GM19035 (cell line): Measurements from ENCODE around the gene CAMK1D.
"Not testable (repeated sequence)": the region's sequence is repeated elsewhere in the genome, so short reads cannot be mapped to it uniquely, and the experiment has no call there.

Experiments
- ATAC-seq: cut with Tn5 transposase; IDR thresholded peaks from one replicate; pipeline ENCODE4 v1.9.1; 2021; ENCODE audit not compliant: unreplicated experiment

Gene CAMK1D

DNA sequence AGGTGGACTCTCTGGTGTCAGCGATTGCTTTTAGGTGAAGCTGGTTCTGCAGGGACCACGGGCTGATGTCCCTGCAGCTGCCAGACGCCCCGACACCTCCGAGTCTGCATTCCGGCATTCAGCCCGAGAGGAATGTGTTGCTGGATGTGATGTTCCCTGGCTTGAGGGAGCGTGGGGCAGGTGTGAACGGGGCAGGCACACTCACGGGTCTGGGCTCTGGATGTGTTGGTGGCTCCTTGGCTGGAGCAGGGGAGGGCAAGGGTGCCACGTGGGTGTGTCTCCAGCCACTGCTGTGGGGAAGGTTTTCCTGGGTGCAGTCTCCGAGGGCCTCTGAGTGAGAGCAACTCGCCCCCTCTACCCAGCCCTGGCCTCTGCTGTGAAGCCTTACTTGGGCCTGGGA is 140.5 kb downstream of the CAMK1D start:
- no peak for ATAC-seq

DNA sequence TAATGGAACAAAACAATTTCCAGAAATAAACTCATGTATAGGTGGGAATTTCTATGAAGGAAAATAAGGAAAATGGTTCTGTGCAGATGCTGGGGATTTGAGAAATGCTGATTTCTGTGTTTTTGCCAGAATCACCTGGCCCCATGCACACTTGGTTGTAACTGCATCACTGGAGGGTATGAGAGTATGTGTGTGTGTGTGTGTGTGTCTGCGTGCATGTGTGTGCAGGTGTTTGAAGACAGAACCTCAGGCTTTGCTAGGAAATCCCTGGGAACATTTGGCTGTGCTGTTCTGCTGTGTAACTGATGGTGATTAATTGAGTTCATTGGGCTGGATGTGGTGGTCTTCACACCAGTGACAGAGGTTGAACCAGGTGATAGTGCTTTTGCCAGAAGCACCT is 141.6 kb downstream of the CAMK1D start:
- ATAC-seq: no peak

DNA sequence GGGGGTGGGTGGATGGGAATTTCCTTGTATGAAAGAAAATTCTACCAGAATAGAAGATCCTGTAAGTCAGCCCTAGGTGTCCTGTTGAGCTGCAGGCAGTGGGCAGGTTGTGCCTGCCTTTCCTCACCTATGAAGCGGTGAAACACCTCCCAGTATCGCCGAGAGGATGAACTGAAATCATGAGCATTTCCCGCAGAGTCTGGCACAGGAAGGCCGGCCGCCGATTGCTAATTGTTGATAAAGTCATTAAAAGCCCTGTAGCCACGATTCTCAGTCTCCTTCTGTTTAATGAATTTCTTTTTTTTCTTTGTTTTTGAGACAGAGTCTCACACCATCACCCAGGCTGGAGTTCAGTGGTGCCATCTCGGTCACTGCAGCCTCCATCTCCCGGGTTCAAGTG is 142.1 kb downstream of the CAMK1D start:
- no peak for ATAC-seq

DNA sequence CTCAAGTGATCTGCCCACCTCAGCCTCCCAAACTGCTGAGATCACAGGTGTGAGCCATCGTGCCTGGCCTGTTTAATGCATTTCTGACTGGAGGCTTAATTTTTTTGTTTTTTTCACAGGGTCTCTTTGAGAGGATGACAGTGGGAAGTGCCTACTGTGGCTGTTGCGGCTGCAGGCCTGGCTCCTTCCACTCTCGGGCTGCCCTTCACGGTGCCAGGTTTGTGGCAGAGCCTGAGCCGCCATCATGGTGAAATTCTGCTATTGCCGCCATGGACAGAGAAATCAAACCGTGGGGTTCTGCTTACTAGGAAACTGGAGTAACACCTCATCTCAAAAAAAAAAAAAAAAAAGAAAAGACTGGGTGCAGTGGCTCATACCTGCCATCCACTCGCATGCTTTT is 142.7 kb downstream of the CAMK1D start:
- ATAC-seq: no peak

DNA sequence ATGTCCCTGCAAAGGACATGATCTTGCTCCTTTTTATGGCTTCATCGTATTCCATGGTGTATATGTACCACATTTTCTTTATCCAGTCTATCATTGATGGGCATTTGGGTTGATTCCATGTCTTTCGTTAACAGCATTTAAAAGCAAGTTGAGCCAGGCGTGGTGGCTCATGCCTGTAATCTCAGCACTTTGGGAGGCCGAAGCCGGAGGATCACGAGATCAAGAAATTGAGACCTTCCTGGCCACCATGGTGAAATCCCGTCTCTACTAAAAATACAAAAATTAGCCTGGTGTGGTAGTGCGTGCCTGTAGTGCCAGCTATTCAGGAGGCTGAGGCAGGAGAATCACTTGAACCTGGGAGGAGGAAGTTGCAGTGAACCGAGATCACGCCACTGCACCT is 147.7 kb downstream of the CAMK1D start:
- ATAC-seq: not testable (repeated sequence)

DNA sequence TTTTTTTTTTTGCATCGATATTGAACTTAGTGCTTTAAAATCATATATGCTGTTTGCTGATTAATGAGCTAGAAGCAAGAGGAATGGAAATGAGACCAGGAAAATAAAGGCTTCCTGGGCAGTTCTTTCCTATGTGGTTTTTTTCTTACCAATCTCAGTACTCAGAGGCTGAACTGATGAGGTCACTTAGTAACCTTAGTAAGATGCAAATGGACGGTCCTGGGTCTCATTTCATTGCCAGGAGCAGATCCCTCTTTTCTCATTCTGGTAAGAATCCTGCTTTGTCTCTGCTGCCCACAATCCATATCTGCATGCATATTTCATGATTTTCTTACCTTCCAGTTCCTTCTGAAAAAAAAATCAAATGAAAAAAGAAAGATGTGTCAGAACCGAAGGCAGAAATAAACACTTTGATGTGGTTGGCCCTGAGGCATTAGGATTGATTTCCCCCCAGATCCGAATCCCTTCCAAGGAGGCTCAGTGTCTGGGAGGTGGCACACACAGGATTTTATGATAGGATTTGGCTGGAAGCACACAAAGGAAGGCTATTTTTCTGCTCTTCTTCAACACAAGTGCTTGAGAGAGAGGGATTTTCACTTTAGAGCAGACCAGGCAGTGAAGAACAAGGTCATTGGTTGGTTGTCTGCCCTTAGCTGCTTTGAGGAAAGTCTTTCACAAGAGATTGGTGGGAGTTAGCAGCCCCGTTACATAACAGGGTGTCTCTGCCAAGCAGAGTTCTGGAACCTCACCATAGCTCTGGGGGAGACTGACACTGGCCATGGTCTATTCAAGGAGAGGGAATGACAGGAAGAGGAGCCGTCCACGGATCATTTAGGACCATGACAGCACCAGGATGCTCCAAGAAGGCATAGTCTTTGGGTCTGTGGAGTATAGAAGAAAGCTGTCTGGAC is 150.0 kb downstream of the CAMK1D start:
- ATAC-seq: no peak

DNA sequence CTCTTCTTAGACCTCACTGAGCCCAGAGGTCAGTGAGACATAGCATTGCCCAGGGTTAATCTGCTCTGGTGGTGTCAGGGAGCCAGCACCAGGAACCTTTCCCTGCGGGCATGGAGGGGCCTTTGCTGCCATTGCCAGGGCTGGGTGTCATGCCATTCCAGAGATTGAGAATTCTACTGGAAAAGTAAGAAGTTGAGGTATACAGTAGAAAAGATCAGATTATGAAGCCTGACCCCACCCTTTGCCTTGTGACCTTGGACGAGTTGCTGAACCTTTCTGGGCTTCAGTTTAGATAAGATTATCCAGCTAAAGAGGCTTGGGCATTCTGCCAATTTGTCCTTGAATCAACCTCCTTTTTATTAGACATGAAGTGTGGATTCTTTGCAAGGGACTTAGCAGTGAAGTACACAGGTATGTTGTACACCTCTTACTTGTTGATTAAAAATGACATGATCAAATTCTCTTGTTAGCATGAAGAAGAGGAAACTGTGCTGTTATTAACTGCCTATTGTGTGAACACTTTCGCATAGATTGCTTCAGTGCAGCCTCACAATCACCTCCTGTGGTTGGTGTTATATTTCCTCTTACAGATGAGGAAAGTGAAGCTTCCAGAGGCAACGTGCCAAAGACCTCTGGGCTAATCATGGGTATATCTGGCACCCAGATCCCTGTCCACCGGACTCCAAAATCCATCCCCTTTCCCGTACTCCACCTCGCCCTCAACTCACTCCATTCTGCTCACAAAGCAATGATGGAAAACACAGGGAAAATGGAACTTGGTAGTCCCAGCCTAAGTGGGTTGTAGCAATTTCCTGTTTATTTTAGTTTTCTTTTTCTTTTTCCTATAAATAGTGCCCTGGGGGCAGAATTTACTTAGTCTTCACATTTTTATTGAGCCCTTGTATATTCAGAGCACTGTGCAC is 151.3 kb downstream of the CAMK1D start:
- no peak for ATAC-seq

DNA sequence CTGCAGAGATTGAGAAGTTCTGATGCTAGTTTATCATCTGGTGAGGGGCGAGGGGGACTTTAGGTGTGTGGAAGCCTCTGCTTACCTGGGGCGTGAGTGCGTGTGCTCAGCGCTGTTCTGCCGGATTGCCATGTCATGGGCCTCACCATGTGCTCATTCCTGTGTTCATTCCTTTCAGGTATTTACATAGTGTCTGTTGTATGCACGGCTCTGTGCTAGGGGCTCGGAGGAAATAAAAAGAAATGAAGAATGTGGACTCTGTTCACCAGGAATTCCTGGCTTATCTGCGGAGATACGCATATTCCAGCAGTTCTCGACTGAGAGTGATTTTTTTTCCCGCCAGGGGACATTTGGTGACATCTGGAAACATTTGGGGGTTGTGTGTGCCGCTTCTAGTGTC is 152.0 kb downstream of the CAMK1D start:
- ATAC-seq: no peak

DNA sequence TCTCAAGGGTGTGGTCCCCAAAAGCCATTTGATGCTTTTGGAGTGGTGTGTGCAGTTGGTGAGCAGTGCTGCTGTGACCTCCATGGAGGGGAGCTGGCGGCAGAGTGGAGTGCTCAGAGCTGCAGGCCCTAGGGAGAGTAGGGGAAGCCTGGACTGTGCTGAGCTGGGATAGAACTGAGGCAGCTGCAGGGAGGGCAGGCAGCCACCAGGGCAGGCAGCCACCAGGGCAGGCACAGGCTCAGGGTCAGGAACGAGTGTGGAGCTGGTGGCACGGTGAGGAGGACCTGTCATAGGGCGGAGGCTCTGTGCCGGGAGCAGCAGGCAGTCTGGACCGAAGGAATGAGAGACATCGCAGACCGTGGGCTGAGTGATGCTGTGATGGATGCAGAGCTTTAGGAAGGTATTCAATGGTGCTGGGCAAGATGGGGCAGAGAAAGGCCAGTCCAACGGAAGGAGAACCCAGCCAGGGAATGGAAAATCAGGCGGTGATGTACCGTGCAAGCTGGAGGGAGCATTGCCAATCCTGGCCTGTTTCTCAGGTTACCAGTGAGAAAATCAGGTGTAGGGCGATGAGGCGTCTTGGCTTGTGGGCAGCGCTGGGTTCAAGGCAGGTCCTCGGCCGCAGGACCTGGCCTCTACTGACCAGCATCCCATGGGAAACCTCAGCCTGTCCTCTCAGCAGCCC is 152.6 kb downstream of the CAMK1D start:
- no peak for ATAC-seq

DNA sequence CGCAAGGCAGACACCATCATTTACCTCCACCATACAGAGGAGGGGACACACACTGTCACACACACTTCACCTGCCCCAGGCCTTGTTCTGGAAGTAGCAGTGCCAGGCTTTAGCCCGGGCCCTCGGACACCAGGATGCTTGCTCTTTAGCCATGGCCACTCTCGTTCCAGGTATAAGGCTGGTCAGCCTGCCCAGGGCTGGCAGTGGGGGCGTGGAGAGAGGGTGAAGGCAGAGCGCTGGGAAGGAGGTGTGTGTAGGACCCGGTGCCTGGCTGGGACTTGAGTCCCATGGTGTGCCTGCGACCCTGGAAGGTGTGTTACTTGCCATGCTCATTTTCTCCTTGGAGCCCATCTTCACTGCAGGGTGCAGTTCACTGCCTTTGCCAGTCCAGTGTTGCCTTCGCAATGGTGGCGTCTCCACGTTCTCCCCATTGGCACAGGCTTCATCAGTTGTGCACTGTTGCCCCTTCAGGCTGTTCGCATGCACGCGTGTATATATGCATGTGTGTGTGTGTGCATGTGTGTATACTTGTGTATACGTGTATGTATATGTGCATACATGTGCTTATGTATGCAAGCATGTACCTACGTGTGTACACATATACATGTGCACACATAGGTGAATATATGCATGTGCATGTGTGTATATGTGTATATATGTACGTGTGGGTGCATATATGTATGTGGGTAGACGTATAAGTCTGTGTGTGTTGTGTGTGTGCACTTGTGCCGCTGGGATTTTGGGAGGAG is 153.4 kb downstream of the CAMK1D start:
- no peak for ATAC-seq

DNA sequence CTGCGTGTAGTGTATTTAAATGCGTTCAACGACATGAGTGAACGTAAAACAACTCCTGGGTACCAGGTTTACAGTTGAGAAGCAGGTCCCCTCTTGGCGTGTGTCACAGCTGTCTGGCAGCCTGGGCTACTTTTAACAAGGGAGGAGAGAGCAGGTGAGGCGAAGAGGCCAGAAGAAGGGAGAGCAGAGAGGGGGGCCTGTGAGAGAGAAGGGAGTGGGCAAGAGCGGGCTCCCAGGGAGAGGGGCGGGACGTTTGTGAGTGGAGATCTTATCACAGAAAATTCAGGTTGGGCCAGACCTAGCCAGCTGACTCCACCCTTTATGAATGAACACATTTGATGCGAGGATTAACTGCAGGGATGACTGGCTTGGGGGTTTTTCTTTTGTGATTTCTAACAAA is 154.0 kb downstream of the CAMK1D start:
- no peak for ATAC-seq

DNA sequence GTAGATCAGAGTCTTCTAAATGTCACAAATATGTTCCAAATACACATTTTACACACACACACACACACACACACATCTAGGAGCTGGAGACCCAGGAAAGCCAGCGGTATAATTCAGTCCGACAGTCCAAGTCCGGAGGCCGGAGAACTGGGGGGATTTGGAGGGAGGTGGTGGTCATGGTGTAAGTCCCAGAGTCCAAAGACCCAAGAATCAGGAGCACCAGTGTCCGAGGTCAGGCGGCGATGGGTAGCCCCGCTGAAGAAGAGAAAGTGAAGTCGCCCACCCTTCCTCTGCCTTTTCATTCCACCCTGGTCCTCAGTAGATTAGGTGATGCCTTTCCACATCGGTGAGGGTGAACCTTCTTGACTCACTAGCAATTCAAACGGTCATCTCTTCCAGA is 154.8 kb downstream of the CAMK1D start:
- ATAC-seq: no peak

DNA sequence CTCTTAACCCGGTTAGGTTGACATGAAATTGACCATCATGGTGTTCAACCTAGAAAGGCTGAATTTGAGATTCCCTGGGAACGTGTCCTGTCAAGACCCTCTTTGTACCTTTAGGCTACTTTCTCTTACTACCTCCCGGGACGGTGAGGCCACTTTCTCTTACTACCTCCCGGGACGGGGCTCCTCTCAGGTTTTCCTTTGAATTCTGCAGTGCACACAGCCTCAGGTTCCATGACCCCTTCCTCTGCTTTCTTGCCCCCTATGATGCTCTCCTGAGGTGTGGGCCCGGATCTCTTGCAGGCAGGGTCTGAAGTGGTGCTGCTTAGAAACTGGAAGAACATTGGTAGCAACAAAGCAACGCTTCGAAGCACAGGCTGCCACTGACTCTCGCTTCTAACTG is 155.3 kb downstream of the CAMK1D start:
- ATAC-seq: no peak

DNA sequence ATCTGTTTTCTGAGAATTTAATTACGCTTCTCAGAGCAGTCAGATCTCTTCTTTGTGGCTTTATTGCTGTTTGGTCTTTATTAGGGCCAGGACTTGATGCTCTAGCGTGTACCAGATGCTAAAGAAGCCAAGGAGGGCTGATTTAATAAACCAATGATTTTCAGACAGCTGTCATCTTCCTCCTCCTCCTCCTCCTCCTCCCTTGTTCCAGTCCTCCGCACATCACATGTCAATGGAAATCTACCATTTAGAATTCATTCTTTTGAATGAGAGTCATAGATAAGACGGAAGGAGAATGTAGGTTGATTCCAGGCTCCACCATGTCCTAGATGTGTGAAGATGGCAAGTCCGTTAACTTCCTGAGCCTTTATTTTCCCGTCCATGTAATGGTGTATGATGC is 156.3 kb downstream of the CAMK1D start:
- ATAC-seq: no peak

DNA sequence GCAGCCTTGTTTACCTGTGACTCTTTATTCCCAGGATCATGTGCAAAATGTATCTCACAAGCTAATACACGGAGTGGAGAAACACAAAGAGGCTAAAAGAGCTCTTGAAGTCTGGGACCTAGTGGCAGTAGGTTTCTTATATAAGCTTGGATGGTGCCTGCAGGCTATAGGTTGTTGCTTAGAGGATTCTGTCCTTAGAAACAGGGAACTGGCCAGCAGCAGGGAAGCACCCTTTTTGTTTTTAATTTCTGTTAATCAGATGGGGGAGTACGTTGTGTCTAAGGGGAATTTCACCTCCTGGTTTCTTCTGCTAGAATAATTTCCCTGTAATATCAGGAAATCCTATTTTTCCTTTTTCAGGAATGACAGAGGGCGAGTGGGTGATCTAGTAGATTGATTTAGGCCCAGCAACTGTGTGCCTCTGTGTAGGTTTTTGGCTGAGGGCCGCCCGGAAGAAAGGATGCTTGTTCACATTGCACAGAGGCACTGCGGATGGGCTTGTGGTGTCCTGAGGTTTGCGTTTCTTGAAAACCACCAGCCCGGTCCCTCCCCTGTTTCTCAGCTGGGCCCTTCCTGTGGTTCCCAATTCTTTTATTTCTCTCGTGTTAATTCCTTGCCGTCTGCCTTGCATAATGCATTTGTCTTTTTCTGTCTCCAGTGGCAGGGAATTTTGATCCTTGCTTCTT is 158.0 kb downstream of the CAMK1D start:
- ATAC-seq: no peak

DNA sequence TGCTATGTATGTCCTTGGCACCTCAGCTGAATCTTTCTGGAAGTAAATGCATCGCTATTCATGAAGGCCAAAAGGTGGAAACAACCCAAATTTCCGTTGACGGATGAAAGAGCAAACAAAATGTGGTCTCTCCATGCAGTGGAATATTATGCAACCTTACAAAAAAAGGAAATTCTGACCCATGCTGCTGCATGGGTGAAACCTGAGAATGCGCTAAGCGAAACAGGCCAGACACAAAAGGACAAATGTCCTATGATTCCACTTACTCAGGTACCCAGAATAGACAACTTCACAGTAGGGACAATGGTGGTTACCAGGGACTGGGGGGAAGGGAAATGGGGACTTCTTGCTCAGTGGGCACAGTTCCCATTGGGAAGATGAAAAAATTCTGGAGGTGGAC is 158.8 kb downstream of the CAMK1D start:
- no peak for ATAC-seq

DNA sequence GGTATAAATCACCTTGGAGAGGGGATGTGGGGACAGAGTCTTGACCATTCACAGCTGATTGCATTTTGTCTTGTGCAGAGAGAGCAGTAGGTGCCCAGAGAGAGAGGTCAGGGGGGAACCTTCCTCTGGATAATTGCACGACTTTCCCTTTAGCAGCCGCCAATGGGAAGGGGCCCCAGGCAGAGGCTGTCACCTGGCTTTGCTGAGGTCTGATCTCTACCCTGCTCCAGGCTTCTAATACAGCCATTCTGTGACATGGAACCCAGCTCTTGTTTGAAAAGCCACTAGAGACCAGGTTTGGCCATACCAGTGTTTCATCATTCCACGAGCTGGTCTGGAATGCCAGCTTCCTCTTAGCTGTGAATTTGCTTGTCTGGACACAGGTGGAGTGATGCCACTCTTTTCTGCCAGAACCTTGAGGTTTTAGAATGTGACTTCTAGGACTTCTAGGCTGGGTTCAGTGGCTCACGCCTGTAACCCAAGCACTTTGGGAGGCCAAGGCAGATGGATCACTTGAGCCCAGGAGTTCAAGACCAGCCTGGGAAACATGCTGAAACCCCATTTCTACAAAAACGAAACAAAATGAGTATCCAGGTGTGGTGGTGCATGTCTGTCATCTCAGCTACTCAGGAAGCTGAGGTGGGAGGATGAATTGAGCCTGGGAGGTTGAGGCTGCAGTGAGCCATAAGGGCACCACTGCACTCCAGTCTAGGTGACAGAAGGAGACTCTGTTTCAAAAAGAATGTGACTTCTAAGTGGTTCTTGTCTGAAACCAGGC is 159.9 kb downstream of the CAMK1D start:
- ATAC-seq: no peak

DNA sequence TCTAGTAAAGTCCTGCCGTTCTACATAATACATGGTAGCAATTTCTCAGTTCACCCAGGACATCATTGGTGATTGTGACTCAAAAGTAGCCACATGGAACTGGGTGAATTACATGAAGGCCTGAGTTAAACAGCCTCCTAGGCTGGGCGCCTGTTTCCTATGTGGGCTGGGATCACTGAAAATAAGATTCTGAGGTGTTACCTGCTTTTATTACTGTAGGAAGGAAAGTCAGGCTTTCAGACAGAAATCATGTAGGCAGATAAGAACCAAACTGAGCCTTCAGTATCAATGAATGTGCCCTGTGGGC is 160.4 kb downstream of the CAMK1D start:
- no peak for ATAC-seq

DNA sequence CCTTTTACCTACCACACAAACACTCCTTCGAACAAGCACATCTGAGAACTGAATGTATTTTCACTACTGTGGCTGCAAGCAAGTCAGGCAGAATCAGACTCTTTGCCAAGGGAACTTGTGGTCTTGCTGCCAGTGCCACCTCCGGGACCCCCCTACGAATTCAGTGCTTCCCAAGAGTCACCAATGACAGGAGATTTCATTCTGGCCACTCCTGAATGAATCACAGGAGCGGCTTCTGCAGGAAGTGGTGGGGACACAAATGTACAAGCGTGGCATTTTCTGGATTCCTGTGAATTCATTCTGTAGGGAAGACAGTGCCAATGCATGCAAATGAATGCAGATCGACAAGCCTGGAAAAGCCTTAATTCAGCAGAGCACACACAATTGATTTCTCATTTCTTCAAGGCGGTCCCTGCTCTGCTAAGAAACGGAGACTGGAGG is 161.2 kb downstream of the CAMK1D start:
- ATAC-seq: no peak
